Measurements from ENCODE around the gene NFAT5.

- TF ChIP-seq CTCF (IDR thresholded peaks at IDR 0.05) (no peak), POLR2AphosphoS5 (IDR thresholded peaks at IDR 0.05) (no peak), POLR2A (IDR thresholded peaks at IDR 0.05) (no peak)
Measured at GRCh38 chr16:69663846-69664245, 98.1 kb downstream of the NFAT5 start.

Measured in prostate gland (tissue), 2 donors.